HG03108 (cell line): ENCODE data around the gene ATP9B.
A peak's percentile ranks its signal among the peaks of the same experiment; 100 is the strongest.
"Not testable (repeated sequence)": the region's sequence is repeated elsewhere in the genome, so short reads cannot be mapped to it uniquely, and the experiment has no call there.

ENCODE experiments used
- ATAC-seq: cut with Tn5 transposase; IDR thresholded peaks from one replicate; pipeline ENCODE4 v1.9.1; 2021; ENCODE audit warnings: moderate library complexity; ENCODE audit not compliant: unreplicated experiment

ATP9B gene

DNA sequence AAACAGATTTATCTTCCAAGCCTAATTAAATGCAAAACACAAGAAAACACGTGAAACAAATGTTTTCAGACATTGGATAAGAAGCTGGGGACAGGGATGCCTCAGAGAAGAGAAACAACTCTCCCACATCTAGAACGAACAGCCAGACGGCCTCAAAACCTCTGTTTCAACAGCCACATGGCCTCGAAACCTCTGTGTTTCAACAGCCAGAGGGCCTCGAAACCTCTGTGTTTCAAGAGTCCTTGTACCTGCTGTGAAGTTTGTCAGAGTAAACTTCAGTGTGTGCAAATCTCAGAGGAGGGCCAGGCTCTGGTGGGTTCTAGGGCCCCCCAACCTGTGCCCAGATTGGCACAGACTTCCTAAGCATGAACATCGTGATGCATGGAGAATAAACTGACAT, 283.2 kb downstream of the ATP9B start:
- ATAC-seq: no peak

DNA sequence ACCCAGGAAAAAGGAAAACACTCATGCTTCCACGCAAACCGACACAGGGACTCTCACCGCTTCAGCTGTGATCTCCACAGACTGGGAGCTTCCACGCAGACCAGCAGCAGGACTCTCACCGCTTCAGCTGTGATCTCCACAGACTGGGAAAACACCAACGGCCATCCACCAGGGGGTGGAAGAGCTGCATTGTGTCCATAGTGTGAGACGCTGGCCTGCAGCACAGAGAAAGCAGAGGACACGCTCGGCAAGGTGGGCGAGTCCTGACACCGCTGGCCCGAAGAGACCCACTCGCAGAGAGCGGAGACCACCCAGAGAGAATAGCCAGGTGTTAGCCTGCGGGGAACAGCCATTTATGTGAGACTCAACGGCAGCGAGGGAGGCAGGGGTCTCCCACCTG, 284.1 kb downstream of the ATP9B start:
- ATAC-seq: no peak

DNA sequence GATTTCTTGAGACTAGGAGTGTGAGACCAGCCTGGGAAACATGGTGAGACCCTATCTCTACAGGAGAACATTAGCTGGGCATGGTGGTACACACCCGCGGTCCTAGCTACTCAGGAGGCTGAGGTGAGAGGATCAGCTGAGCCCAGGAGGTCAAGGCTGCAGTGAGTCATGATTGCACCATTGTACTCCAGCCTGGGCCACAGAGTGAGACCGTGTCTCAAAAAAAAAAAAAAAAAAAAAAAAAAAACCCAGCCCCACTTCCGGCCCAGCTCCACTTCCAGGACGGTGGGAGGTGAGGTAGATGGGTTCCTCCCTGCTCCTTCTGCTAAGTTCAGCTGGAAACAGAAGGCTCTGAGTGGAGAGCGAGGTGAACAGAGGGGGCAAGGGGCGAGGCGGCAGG, 285.2 kb downstream of the ATP9B start:
- ATAC-seq: no peak

DNA sequence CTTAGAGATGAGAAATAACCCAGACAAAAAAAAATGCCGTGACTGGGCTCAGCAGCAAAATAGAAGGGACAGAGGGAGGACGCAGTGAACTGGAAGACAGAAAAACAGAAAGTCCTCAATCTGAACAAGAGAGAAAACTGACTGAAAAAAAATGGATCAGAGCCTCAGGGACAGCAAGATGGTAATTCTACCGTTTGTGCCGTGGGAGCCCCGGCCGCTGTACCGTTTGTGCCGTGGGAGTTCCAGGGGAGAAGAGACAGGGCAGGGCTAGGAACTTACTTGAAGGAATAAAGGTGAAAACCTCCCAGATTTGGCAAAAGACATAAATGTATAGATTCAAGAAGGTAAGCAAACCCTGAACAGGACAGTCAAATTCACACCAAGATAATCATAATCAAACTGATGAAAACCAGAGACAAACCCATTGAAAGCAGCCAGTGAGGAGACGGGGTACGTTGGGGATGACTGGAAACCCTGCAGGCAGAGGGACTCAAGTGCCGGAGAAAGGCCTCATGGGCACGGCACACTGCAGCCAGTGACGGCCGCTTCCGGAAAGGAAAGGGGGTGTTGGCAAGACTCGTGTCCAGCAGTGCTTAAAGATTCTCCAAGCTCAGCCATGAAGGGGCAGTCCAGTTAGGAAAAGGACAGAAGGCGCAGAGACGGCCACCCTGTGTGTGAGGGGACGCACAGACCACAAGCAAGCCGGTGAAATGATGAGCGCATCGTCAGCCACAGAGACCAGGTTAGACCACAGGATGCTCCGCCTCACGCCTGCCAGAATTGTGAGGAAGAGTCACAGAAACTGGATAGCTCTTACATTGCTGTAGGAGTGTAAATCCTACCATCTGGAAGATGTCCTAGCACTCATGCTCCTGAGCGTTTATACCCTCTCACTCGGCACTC, 286.5 kb downstream of the ATP9B start:
- peak; percentile 27 for ATAC-seq

DNA sequence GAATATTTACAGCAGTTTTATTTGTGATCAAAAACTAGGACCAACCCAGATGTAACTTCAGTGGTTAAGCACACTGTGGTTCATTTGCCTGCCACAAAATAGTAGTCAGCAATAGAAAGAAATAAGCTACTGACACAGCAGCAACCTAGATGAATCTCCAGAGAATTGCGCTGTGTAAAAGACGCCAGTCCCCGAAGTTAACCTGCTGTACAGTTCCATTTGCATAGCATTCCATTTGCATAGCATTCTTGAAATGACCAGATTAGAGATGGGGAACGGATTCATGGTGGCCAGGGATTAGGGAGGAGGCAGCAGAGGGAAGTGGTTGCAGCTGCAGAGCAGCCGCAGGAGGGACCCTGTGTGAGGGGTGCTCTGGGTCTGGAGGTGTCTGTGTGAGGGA, 287.2 kb downstream of the ATP9B start:
- ATAC-seq: peak; percentile 82

DNA sequence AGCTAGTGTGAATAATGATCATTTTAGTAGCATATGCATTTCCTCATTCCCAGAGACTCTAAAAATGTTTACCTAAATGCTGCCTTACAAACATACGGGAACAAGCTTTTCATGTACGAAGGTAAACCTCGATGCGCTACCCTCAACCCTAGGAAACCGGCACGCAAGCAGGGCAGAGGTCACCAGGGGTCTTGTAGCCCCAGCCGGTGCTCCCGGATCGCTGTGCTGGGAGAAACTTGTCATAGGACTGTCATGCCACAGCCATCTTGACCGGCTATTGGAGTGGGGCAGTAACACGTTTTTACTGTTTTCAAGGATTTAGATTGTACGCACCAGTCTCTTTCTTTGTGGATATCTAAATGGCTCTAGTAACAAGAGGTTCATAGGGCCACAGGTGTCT, 291.7 kb downstream of the ATP9B start:
- ATAC-seq: no peak

DNA sequence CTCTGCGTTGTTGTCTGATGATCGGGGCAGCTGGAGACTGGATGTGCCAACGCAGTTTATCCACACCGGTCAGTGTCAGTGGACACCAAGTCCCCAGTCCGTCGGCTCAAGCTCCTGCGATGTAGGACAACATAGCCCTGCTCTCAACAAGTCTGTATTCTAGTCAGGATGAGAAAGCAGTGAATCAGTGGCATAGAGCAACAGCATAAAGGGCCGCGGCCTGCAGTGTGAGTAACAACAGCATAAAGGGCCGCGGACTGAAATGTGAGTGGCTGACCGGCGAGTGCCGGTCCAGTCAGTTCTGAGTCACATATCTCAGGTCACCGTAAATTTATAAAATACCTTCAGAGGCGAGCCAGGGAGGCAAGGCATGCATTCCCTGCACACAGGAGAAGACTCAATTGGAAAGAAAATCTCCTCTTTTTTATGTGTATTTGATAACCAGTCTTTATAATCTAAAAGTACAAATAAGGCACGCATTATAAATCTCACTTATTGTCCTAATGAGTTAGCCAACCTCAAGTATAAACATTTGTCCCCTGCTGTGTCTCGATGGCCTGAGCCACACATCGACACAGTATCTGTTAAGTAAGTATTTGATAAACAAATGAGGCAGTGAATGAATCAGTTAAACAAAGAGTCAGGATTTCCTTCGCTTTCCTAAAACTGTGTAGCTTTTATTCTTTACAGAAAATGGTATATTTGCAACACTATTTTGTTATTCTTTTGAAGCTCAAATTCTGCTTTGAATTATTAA, 292.8 kb downstream of the ATP9B start:
- no peak for ATAC-seq

DNA sequence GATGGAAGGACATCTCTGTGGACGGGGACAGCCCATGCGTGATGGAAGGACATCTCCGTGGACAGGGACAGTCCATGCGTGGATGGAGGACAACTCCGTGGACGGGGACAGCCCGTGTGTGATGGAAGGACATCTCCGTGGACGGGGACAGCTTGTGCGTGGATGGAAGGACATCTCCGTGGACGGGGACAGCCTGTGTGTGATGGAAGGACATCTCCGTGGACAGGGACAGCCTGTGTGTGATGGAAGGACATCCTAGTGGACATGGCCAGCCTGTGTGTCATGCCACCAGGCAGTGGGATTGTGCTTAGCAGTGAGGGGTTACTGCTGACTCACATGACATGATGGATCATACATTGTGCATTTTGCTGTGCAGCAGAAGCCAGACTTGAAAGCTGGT, 296.5 kb downstream of the ATP9B start:
- ATAC-seq: no peak

DNA sequence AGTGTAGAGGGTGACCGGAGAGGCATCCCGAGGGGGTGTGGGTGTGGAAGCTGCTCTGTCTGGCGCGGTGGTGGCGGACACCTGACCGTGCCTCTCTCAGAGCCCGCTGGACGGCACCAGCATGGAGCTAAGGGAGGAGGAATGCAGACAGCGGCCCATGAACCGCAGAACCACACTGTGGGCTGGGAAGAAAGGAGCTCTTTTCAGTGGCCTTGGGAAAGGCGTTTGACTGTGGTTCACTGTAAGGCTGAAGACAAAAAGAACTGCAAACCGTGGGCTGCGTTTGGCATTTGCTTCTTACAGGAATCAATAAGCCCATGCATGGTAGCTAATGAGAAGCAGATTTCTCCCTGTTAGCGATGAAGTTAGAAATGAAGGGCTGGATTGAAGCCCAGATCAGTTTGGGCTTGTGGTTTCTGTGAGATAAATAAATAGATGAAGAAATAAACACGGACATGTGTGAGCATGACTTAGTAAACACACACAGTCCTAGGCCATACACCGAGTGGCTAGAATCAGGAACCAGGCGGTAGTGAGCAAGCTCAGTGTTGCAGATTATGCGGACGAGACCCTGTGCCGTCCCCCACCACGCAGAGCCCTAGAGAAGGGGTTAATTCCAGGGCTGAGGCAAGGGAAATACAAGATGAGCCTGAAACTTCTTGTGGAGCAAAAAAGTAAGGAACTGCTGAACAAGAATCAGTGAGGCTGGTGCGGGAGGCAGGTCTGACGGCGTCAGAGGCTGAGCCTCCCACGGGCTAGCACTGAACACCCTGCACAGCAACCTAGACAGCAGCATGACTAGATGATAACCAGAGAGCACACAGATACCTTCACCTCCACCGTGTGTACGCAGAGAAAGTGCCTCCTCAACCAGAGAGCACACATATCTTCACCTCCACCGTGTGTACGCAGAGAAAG, 297.2 kb downstream of the ATP9B start:
- no peak for ATAC-seq

DNA sequence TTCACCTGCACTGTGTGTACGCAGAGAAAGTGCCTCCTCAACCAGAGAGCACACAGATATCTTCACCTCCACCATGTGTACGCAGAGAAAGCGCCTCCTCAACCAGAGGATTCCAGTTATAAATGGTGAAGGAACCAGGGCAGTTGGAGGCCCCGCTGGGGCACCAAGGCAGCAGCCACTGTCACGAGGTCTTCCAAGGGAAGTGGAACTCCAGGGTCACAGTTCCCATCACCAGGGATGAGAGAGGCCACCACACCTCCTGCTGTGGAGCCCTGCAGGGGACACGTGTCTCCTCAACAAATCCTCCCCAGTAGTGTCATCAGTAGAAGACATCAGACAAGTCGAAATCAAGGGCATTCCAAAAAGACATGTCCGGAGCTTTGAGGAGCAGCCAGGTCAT, 298.3 kb downstream of the ATP9B start:
- no peak for ATAC-seq

DNA sequence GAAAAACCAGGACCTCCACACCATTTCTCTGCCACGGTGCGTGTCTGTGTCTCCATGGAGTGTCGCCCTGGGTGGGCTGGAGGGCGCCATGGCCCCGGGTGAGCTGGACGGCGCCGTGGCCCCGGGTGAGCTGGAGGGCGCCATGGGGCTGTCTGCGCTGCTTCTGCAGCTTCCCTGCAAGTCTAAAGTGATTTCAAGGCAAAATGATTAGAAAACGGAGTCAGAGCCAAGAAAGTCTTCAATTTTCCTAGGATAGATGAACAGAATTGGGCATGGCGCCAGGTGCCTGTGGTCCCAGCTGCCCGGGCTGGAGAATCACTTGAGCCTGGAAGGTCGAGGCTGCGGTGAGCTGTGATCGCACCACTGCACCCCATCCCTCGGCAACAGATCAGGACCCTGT, 298.8 kb downstream of the ATP9B start:
- ATAC-seq: no peak

DNA sequence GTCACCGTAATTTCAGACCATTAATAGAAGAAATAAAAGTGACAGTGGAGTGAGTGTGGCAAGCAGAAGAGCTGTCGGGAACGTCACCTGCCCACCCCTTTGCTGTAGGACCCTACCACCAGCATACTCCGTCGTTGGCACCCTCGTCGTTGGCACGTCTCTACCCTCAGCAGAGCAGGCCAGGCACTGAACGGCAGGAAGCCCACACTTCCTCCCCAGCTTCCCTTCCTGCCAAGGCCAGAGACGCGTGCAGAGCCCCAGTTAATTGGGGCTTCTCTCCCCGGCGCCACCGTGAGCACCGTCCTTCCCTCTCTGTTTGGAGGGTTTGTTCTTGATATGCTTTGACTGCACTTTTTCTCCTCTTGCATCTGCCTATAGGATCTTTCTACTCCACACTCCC, 299.5 kb downstream of the ATP9B start:
- ATAC-seq: no peak

DNA sequence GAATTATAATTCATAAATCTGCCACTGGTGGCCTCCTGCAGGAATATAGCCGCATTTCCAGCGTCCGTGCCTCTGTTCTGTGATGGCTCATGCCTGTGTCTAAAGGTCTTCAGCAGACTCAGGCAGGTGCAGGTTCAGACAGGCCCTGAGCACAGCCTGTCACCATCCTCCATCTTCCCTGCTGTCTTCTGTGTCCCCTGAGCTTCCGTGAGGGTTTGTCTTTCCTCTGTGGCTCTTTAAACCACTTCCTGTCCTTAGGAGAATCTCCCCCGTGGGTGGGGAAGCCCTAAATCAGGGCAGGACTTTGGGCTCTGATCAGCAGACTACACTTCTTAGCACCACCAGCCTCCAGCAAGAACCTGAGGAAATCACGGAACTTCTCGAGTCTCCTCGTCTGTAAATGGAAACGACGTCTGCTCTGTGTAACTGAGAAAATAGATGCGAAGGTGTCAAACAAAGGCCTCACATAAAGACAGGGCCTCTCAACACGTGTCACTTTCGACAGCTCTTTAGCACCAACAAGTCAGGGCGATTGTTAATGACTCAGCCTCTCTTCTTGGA, 302.4 kb downstream of the ATP9B start:
- ATAC-seq: no peak

DNA sequence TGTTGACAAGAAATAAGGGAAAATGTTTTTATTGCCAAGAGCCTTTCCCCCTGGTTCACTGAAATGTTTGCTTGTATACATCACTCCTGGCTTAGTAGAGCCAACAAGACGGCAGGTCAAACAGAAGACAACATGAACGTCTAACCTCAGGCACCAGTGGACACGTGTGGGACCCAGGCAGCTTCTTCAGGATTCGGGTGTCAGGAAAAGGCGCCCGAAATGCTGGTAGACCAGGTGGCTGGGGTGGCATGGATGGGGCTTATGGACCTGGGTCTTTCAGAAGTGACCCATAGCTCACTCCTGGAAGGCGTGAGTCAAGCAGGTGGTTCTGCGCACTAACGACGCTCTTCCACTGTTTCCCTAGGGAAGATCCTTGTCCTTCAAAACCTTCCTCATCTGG, 303.3 kb downstream of the ATP9B start:
- no peak for ATAC-seq

DNA sequence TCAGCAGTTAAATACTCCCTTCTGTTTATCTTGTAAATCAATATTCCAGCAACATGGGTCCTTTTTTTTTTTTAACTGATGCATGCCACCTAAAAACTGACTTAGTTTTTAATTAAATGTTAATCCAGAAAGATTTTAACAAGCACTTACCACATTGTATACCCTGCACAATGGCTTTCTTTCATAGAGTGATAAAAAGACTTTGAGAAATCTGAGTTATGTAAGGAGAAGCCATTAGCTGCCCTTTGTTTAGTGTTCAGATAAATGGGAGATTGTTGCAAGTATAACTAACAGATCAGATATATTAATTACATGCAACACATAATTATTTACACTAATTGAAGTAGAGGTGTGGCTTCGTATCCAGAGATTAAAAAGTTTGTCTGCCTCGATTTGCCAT, 303.8 kb downstream of the ATP9B start:
- no peak for ATAC-seq

DNA sequence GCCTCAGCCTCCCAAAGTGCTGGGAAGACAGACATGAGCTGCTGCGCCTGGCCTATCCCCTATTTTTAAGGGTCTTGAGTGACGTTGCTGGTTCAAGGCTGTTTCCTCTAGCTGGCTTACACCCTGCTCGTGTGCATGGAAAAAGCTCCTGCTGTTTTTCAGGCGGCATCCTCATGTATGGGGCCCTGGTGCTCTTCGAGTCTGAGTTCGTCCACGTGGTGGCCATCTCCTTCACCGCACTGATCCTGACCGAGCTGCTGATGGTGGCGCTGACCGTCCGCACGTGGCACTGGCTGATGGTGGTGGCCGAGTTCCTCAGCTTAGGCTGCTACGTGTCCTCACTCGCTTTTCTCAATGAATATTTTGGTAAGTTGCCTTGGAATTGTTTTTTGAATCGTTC, 304.5 kb downstream of the ATP9B start:
- no peak for ATAC-seq

DNA sequence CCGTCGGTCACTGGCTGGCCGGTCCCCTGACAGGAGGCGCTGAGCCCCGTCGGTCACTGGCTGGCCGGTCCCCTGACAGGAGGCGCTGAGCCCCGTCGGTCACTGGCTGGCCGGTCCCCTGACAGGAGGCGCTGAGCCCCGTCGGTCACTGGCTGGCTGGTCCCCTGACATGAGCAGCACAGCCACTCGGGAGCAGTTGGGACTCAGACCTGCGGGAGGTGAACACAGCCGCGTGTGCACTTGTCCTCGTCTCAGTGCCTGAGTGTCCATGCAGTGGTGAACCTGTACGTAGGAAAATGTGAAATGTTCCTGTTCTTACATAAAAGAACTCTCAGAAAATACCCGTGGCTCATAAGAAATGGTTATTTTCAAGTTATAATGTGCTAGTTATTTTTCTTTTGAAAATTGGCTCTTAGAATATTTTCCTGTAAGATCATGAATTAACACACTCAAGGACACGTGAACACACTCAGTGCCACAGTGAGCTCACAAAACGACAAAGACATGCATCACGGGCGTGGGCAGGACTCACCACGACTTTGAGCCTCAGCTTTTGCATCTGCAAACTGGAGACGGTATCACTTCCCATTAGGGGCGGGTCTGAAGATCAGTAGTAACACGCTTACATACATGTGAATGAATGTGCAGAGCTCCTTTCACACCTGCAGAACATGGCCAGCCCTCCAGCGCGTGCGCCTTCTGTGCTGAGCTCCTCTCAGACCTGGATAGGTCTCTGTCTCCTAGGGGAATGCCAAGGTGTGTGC, 305.4 kb downstream of the ATP9B start:
- ATAC-seq: peak; percentile 70

DNA sequence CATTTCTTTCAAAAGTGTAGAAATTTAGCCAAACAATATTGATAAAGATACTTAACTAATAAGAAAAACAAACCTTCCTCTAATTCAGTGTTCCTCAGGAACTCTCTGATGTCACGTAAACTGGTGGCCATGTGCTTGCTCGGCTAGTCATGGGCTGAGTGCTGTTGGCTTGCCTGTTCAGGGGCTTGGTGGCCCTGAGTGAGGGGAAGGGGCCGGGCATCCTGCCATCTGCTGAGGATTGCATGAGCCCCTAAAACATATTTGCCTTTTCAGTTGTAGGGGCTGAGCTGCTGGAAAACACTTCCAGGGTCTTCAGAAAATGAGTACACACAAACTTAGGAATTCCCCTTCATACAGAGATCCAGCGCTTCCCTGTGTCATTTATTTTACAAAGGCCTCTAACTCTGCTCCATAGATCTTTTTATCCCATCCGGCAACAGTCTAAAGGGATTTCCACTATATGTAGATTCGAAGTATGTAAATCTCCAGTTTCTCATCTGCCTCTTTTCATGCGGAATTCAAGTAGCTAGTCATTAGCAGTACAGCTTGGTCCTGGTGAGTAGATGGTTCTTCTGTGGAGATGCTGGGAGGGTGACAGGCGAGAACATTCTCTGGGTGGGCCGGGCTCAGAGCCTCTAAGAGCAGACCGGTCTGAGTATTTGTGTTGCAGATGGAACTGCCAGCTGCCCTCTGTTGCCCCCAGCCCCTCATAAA, 306.4 kb downstream of the ATP9B start:
- ATAC-seq: no peak

DNA sequence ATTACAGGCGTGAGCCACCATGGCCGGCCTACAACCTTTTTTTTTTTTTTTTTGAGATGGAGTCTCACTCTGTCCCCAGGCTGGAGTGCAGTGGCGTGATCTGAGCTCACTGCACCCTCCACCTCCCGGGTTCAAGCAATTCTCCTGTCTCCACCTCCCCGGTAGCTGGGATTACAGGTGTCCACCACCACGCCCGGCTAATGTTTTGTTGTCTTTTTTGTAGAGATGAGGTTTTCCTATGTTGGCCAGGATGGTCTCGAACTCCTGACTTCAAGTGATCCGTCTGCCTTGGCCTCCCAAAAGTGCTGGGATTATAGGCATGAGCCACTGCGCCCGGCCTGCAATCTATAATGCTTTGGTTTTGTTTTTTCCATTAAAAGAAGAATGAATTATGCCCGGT, 307.5 kb downstream of the ATP9B start:
- ATAC-seq: not testable (repeated sequence)
